Stimulated activated CD4-positive, alpha-beta T cell treated with anti-CD3 and anti-CD28 coated beads, Interleukin-4, amount 100 ng/mL, for 1 hour (primary cell): Measurements from ENCODE around the gene ACTA2.

Source experiments
- DNase-seq: peaks from one replicate; pipeline ENCODE4 v3.0.0-alpha.2; 2020

Gene ACTA2

GRCh38 chr10:88888810-88889445 lies 63.6 kb downstream of the ACTA2 start:
- DNase-seq = no peak

DNA sequence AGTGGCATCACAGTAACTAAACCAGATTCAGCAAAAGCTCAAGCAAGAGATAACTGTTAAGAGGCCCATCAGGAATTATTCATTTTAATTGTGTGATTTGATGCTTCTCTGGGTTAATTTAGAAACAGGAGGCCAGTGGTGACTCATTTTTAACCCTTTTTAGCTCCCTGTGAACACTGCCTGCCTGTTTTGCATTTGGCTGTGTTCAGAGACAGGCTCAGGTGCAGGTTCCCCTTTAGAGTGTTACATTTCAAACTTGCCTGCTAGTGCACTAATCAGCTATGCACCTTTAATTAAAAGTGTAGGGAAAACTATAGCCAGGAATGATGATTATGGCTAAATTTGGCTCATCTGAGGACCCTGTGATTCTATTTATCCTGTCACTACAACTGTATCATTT lies 66.0 kb downstream of the ACTA2 start:
- no peak for DNase-seq
